Rectal smooth muscle tissue (tissue), 1 donor: Measurements from ENCODE around the gene MRPL52.
"Not testable (repeated sequence)": the region's sequence is repeated elsewhere in the genome, so short reads cannot be mapped to it uniquely, and the experiment has no call there.

Source experiments
- H3K27ac ChIP-seq: one replicate; pipeline ENCODE4 v1.7.0; 2013; ENCODE audit warnings: low read depth, low read length, inconsistent platforms
- H3K27me3 ChIP-seq: one replicate; pipeline ENCODE4 v1.7.0; 2013; ENCODE audit warnings: low read length; ENCODE audit not compliant: control insufficient read depth, insufficient read depth
- H3K36me3 ChIP-seq: one replicate; pipeline ENCODE4 v1.7.0; 2013; ENCODE audit warnings: low read length; ENCODE audit not compliant: control insufficient read depth, insufficient read depth
- H3K4me1 ChIP-seq: one replicate; pipeline ENCODE4 v1.7.0; 2013; ENCODE audit warnings: low read length; ENCODE audit not compliant: control insufficient read depth, insufficient read depth
- H3K4me3 ChIP-seq: one replicate; pipeline ENCODE4 v1.7.0; 2013; ENCODE audit warnings: low read length
- H3K9ac ChIP-seq: one replicate; pipeline ENCODE4 v1.7.0; 2013; ENCODE audit warnings: low read length

Gene MRPL52

GRCh38 chr14:22814373-22814772 lies 15.3 kb upstream of the MRPL52 start:
- H3K27me3 ChIP-seq = no peaks in the 10 kb centered on the region
- no peak overlapping the region for H3K27ac ChIP-seq
- no peak overlapping the region for H3K4me3 ChIP-seq
- no peaks in the 10 kb centered on the region for H3K4me1 ChIP-seq
- no peak overlapping the region for H3K9ac ChIP-seq
- no peaks in the 10 kb centered on the region for H3K36me3 ChIP-seq

GRCh38 chr14:22814941-22815713 lies 14.6 kb upstream of the MRPL52 start, which contains the start of gene SLC7A7:
Gene SLC7A7 (minus strand): TSS chr14:22815435. CDS start chr14:22813398, 2,037 bp downstream.
- Histone ChIP-seq H3K27me3 (no peaks in the 10 kb centered on the region), H3K4me1 (no peaks in the 10 kb centered on the region), H3K36me3 (no peaks in the 10 kb centered on the region), H3K4me3 (peak within 1 kb of the TSS; percentile 11), H3K27ac (no peak within 1 kb of the TSS), H3K9ac (no peak within 1 kb of the TSS)

- H3K4me1 ChIP-seq = peaks cover 5% of the 10 kb centered on the region
- no peak overlapping the region for H3K9ac ChIP-seq
- H3K36me3 ChIP-seq = no peaks in the 10 kb centered on the region
- no peak overlapping the region for H3K27ac ChIP-seq
- H3K27me3 ChIP-seq = no peaks in the 10 kb centered on the region
- H3K4me3 ChIP-seq = peak overlapping the region; percentile 40
Measured at GRCh38 chr14:22819151-22819988, 10.3 kb upstream of the MRPL52 start.

GRCh38 chr14:22820731-22821130 lies 9.0 kb upstream of the MRPL52 start:
- Histone ChIP-seq H3K4me3 (no peak overlapping the region), H3K4me1 (peaks cover 8% of the 10 kb centered on the region), H3K9ac (no peak overlapping the region), H3K27ac (no peak overlapping the region), H3K36me3 (no peaks in the 10 kb centered on the region), H3K27me3 (no peaks in the 10 kb centered on the region)

GRCh38 chr14:22821193-22822015 lies 8.3 kb upstream of the MRPL52 start:
- H3K27ac ChIP-seq = no peak overlapping the region
- H3K9ac ChIP-seq = no peak overlapping the region
- peaks cover 8% of the 10 kb centered on the region for H3K4me1 ChIP-seq
- H3K4me3 ChIP-seq = no peak overlapping the region
- no peaks in the 10 kb centered on the region for H3K36me3 ChIP-seq
- no peaks in the 10 kb centered on the region for H3K27me3 ChIP-seq

DNA sequence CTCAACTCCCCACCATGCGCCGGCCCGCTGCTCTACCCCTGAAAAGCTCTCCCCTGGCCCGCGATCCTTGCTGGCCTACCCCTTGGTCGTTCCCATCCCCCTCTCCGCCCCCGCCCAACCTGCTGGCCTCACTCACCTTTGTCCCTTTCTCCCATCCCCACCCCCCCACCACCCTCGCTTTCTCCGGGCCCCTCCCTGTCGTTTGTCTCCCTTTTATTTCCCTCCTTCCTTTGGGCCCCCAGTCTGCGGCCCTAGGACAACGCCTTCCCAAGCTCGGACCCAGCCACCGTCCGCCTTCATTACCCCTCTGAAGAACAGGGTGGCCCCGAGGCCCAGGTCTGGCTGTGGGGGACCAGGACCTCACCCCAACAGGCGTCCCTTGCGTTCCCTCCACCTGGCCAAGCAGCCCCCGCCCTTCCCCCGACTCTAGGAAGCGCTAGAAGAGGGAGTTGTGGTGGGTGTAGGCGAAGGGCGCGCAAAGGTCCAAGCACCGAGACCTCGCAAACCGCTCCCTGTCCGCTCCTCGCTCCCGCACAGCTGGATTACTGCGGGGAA lies 7.6 kb upstream of the MRPL52 start:
- Histone ChIP-seq H3K9ac (peak overlapping the region; percentile 55), H3K4me3 (peak overlapping the region; percentile 58), H3K27me3 (no peaks in the 10 kb centered on the region), H3K4me1 (peaks cover 8% of the 10 kb centered on the region), H3K27ac (peak overlapping the region; percentile 57), H3K36me3 (no peaks in the 10 kb centered on the region)

GRCh38 chr14:22822571-22823098 lies 7.1 kb upstream of the MRPL52 start:
- Histone ChIP-seq H3K36me3 (no peaks in the 10 kb centered on the region), H3K4me3 (peak overlapping the region; percentile 58), H3K27ac (no peak overlapping the region), H3K4me1 (peaks cover 8% of the 10 kb centered on the region), H3K27me3 (no peaks in the 10 kb centered on the region), H3K9ac (no peak overlapping the region)

DNA sequence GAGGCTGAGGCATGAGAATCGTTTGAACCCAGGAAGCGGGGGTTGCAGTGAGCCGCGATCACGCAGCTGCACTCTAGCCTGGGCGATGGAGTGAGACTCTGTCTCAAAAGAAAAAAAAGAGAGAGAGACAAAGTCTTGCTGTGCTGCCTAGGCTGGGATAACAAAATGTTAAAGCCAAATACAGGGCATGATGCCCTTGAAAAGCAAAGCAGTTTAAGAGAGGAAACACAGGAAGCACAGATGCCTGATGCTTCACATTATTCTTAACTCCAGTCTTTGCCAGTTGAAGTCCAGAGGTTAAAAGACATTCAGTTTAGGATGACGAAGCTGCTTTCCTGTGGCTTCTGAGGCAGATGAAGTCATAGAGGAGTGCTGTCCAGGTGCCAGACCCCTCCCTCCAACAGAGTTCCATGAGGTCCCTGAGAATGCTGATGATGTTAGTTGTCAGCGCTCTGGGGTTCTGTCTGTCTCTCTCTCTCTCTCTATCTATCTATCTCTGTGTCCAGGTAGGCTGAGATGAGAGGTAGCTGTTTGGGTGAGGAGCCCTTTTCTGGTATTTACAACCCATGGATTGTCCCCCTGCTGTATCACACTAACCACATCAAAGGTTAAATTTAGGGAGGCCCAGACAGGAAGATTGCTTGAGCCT lies 4.9 kb upstream of the MRPL52 start:
- Histone ChIP-seq H3K4me1 (peaks cover 10% of the 10 kb centered on the region), H3K27ac (no peak overlapping the region), H3K4me3 (no peak overlapping the region), H3K36me3 (no peaks in the 10 kb centered on the region), H3K9ac (no peak overlapping the region), H3K27me3 (no peaks in the 10 kb centered on the region)

DNA sequence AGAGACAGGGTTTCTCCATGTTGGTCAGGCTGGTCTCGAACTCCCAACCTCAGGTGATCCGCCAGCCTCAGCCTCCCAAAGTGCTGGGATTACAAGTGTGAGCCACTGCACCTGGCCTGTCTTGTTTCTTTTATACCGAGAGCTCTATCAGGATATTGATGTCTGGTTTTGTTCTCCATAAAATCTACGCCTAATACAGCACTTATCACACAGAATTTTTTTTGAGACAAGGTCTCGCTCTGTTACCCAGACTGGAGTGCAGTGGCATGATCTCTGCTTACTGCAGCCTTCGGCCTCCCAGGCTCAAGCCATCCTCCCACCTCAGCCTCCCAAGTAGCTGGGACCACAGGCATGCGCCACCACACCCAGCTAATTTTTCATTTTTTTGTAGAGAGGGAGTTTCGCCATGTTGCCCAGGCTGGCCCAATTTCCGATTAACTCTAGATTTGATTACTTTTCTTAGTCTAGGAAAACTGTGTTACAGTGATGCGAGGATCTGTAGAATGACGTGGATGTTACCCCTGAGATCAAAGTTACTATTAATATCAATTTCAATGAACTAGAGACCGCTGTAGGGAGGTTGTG lies 519 bp upstream of the MRPL52 start:
- H3K36me3 ChIP-seq, H3K4me1 ChIP-seq, H3K27me3 ChIP-seq: not testable (repeated sequence)
- Histone ChIP-seq H3K27ac (peak overlapping the region; percentile 68), H3K9ac (peak overlapping the region; percentile 16), H3K4me3 (peak overlapping the region; percentile 98)

- H3K27me3 ChIP-seq = no peaks in the 10 kb centered on the region
- peaks cover 2% of the 10 kb centered on the region for H3K4me1 ChIP-seq
- peaks cover 7% of the 10 kb centered on the region for H3K36me3 ChIP-seq
- no peak overlapping the region for H3K27ac ChIP-seq
- peak overlapping the region; percentile 86 for H3K9ac ChIP-seq
- H3K4me3 ChIP-seq = peak overlapping the region; percentile 98
Measured at GRCh38 chr14:22830443-22831010, 840 bp downstream of the MRPL52 start.

DNA sequence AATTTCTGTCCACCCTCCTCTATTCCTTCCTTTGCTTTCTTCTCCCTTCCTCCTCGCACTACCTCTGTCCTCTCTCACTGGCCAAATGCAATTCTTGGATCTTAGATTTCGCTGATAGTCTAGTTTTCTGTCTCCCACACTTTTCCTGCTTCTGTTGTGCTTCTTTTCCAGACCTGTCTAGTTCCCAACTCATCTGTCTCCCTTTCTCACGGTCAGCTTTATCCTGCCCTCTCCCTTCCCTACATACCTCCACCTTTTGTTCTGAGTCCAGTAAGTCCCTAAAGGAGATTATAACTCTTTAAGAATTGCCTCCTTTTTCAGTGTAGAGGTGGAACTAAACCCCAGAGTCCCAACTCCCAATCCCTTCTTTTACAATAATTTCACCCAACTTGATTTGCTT lies 5.8 kb downstream of the MRPL52 start:
- Histone ChIP-seq H3K36me3 (peaks cover 7% of the 10 kb centered on the region), H3K27me3 (no peaks in the 10 kb centered on the region), H3K27ac (peak overlapping the region; percentile 96), H3K4me3 (no peak overlapping the region), H3K9ac (no peak overlapping the region), H3K4me1 (peaks cover 15% of the 10 kb centered on the region)
